NCI-H526 treated with DMSO at 0.1 percent for 48 hours (cell line): ENCODE measurements around the gene ZNF385B.
"Not testable (repeated sequence)": the region's sequence is repeated elsewhere in the genome, so short reads cannot be mapped to it uniquely, and the experiment has no call there.

ENCODE experiments used
- DNase-seq: peaks from one replicate; lab custom pipeline; 2025; lab: John Stamatoyannopoulos, UW

ZNF385B gene

GRCh38 chr2:179487010-179487731, 374.2 kb downstream of the ZNF385B start:
- DNase-seq, result no peak

DNA sequence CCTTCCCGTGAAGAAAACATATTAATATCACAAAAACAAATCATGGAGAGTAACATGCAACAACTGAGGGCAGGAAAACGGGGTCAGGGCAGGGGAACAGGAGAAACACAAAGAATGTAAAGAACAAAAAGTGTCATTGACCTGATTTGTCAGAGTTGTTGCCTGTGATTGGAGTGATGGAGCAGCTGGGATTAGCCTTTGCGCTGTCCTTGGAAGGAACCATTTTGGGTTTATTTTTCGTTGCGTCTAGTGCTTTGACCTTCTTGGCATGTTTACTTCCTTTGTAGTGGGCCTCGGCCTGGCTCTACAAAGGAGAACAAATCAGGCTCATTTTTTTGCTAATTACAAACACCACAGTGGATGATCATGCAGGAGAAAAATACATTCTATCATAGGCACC, 378.3 kb downstream of the ZNF385B start:
- no peak for DNase-seq

GRCh38 chr2:179479947-179480346, 381.5 kb downstream of the ZNF385B start:
- DNase-seq, result no peak

GRCh38 chr2:179478771-179479170, 382.6 kb downstream of the ZNF385B start:
- DNase-seq, result no peak

GRCh38 chr2:179470992-179471391, 390.4 kb downstream of the ZNF385B start:
- DNase-seq, result no peak

DNA sequence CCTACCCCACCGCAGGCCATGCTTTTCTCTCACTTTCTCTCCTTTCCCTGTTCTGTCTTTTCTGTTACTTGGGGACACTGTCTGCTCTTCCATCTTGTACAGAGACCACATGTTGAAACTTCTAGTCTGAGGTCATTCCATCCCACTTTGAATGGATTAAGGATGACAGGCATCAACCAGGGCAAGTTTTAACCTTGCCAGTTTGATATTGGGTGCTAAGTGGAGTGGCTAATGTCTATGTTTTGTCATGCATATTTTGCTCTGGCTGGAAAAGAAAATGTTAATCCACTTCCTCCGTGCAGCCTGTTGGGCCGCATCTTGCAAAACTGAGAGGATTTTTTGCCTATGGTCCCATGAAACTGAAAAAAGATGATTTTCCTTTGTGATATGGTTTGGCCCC, 391.3 kb downstream of the ZNF385B start:
- DNase-seq, result no peak

DNA sequence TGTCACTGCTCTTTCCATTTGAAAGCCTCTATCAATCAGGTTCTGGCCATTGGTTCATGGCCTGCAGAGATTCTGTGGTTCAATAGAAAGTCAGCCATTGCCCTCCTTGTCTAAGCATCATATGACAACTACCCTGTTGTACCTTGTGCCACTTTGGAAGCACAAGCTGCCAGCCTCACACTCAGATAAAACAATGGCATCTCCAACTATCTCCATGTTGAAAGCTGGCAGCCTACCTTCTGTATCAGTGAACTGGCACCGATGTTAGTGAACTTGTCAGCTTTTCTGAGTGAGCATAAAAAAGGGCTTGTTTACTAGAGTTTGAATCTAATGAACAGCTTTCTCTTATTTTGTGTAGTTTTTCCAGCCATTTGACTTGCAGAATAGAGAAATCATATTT, 393.5 kb downstream of the ZNF385B start:
- DNase-seq, result no peak

DNA sequence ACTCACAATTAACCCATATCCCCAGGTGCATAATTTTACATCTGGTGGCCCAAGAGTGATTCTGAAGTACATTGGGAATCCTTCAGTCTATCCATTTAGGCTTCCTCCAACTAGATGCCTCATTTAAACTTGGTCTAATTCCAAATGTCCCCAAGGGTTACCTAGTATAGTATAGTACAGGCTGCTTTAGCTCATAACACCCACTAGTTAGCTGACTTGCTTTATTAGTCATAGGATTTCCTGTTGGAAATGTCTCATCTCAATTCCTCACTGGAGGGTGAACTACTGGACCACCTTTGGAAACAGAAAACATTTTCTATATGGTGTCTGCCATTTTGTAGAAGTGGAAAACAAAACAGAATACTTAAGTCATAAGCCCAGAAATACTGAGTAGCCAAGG, 394.3 kb downstream of the ZNF385B start:
- no peak for DNase-seq

GRCh38 chr2:179461420-179461819, 400.0 kb downstream of the ZNF385B start:
- no peak for DNase-seq

DNA sequence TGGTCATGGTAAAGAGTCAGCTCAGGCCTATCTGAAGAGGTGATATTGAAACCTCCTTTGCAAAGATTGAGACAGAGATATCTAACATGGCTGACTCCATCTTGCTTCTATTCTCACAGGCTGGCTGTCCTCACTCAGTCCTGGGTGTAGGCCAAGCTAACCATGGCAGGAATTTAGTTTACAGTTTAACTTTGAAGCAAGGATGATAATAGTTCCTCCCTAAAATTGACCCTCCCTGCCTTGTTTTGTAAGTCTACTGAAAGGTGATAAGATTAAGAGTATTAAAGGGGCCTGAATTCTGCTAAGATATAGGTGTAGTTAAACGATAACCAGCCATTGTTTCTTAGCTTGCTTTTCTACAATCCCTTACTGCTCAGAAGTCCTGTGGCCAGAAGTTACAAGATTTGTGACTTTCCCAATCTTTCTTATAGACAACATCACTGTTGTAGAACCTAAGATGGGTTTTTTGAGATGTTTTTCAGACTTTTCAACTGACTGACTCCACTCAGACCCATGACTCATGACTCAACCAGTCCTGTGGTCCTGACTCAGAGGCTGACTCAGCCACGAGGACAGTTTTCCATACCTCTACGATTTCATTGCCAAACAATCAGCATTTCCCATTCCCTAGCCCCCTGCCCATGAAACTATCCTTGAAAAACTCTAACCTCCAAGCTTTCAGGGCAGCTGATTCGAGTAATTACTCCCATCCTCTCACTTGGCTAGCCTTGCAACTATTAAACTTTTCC, 401.1 kb downstream of the ZNF385B start:
- no peak for DNase-seq

GRCh38 chr2:179458113-179458512, 403.3 kb downstream of the ZNF385B start:
- DNase-seq, result not testable (repeated sequence)

DNA sequence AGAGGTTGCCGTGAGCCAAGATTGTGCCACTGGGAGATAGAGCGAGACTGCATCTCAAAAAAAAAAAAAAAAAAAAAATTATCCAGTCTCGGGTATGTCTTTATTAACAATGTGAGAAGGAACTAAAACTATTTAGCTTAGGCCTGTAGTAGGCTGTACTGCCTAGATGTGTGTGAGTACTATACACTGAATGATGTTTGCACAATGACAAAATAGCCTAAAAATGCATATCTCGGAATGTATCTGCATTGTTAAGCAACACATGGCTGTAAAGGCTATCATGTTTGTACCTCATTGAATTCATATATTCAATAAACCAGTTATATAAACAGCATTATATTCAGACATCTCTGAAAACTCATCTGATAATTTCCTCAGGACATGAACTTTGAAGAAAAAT, 405.6 kb downstream of the ZNF385B start:
- DNase-seq, result no peak

- DNase-seq, result no peak
Measured at GRCh38 chr2:179455172-179455524, 406.3 kb downstream of the ZNF385B start.

DNA sequence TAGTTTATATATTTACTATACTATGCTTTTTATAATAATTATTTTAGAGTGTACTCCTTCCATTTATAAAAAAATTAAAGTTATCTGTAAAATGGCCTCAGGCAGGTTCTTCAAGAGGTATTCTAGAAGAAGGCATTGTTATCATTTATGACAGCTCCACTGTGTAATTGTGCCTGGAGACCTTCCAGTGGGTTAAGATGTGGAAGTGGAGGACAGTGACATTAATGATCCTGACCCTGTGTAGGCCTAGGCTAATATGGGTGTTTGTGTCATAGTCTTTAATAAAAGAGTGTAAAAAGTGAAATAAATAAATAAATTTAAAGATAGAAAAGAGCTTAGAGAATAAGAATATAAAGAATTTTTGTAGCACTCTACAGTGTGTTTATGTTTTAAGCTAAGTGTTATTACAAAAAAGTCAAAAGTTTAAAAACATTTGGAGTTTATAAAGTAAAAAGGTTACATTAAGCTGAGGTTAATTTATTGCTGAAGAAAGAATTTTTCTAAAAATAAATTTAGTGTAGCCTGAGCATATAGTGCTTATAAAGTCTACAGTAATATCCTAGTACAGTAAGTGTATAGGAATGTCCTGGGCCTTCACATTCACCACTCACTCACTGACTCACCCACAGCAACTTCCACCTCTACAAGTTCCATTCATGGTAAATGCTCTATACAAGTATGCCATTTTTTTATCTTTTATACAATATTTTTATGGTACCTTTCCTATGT, 406.8 kb downstream of the ZNF385B start:
- no peak for DNase-seq

DNA sequence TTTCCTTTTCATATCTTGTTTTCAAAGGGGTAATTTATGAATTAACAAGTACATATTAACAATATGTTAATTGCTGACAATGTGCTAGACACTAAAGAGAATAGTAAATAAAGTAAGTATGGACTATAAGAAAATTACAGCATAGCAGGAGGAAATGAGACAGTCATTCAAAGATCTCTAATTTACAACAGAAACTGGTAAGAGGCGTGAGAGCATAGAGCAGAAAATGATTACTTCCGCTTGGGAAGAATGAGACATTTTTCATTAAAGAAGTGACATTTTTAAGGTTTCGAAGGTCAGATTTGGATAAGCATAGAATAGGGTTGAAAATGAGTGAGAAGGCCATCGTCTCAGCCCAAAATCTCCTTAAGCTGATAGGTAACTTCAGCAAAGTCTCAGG, 412.4 kb downstream of the ZNF385B start:
- DNase-seq, result no peak

DNA sequence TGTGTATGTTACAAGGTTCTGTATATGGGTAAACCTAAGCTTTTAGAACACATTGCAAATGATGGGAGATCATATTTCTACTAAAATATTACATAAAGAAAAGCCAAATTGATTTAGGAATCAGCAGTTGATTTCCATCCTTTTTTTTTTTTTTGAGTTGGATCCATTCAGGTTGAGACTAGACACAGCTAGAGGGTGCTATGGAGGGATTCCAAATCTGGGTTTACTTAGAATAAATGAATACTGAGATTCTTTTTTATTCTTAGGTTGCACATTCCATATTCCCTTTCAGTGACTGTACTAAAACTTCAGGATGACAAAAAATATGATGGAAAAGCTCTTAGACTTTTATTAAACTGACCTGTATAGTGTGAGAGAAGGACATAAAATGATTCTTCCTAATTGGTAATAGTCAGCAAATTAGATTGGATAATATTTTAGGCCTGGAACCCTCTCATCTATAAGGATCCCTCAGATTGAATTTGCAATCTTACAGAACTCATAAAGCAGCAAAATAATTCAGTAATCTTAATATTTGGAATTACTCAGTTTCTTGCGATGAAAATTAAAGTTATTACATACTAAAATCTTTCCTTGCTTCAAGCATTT, 413.5 kb downstream of the ZNF385B start:
- no peak for DNase-seq

DNA sequence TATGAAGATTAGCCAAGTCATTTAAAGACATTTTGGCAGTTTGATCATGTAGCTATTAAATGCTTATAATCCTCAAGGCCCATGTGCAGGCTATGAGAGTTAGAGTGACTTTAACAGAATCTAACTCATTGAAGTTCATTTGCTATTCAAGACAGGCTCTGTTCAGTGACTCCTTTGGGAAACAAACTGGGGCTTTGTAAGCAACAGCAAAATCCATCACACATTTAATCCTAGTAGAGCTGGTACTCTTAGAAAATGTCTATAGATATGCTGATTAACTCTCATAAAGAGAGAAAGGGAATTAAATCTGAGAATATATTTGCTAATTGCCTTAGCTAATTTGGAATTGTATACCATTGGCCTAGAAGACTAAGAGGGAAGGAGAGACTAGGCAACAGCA, 414.0 kb downstream of the ZNF385B start:
- no peak for DNase-seq

- no peak for DNase-seq
Measured at GRCh38 chr2:179446476-179447141, 414.8 kb downstream of the ZNF385B start.

DNA sequence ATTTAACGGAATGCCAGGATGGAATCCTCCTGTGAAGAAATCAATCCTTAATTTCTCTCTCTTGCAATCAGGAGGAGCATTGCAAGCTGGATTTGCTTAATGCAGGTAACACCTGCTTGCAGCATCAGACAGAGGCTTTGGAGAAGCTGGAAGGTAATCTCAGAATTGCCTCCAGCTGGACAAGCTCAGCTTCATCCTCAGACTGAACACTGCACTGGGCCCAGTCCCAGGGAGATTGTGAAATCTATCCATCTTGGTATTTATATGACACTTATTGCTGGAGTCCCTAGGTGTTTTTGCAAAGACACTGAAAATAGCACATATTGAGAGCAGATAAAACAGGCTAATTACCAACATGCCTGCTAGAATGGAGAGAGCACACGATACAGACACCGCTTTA, 417.4 kb downstream of the ZNF385B start:
- DNase-seq, result no peak

DNA sequence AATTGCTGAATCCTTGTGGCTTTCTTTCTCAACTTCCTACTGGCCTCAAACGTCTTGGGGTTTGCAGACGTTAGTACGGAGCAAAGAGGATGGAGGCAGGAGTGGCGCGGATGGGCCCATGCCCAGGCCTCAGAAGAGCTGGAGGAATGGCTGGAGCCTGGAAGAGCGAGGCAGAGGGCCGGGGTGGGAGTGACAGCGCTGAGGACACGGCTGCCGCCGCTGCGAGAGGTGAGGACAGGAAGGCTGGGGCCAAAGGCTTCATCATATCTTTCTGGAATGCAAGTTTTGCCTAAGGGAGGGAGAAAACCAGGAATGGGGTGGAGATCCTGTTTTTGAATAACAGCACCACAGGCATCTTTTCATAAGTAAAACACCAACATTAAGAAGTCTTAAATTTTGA, 418.2 kb downstream of the ZNF385B start:
- DNase-seq, result no peak

DNA sequence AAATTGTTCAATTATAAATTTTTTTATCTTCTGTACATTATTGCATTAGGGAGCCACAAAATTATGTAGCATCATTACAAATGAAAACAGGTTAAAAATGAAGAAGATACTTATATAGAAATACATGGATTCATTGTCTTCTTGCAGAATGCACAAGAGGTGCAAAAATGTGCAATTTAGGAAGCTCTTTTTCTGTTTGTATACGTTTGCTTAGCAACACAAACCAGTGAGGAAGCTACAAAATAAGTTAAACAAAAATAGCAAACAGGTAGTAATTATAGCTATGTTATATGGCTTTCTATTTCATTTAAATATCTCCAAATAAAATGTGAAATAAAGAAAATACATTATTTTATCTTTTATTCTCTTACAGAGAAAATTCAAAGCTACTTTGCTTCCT, 419.2 kb downstream of the ZNF385B start:
- no peak for DNase-seq

- no peak for DNase-seq
Measured at GRCh38 chr2:179441551-179441950, 419.9 kb downstream of the ZNF385B start.
